HCT116 (cell line): ENCODE measurements around the gene STK40. TPM values are rescaled to one million over a fixed set of nuclear protein-coding genes. Genes with fewer than 3 reads are reported as not detected.

Experiments used
- ATAC-seq: fragments of 200-7000 bp; cut with Tn5 transposase; 2 replicates; pipeline ENCODE4 v1.9.1; 2020; ENCODE audit warnings: mild to moderate bottlenecking, moderate library complexity
- BruUV-seq: library from RNA; stranded (reverse); fragments of 400-500 nt; replicated peaks from 2 replicates; lab custom pipeline; 2021; lab: Mats Ljungman, UMichigan
- CTCF ChIA-PET: fragments of 300-600 bp; sonication (Branson Sonifier 250); formaldehyde crosslinking; loops from one replicate; lab custom pipeline; 2021; ENCODE audit warnings: antibody characterized with exemption; lab: Charles Lee
- POLR2A ChIA-PET: fragments of 300-600, 350-600 bp; sonication (Branson Sonifier 250); formaldehyde crosslinking; loops from one replicate; lab custom pipeline; 2021; ENCODE audit warnings: antibody characterized with exemption; lab: Charles Lee
- RAD21 ChIA-PET, 2 experiments: fragments of 300-600 bp; sonication (Branson Sonifier 250); formaldehyde crosslinking; loops; one replicate each; lab custom pipeline; 2023; ENCODE audit warnings: low total read pairs in 2 of 2; ENCODE audit not compliant: uncharacterized antibody in 2 of 2, unreplicated experiment in 2 of 2, low non-redundant PET in 1 of 2; lab: Charles Lee
- DNase-seq: peaks from one replicate; pipeline ENCODE4 v3.0.0-alpha.2; 2010; ENCODE audit warnings: low read depth, low spot score
- H2AFZ ChIP-seq: fragments of 200-600 bp; shearing (Covaris generic), sonication (generic); 2 replicates; pipeline ENCODE4 v1.6.1; 2017; ENCODE audit warnings: low read depth, mixed run types, mixed read lengths, antibody characterized with exemption, low read length; ENCODE audit not compliant: poor library complexity, severe bottlenecking
- H3K27ac ChIP-seq: 2 replicates; pipeline ENCODE4 v1.5.1; 2012; ENCODE audit warnings: low read depth, low read length
- H3K27me3 ChIP-seq: fragments of 200-600 bp; sonication (generic); 2 replicates; pipeline ENCODE4 v1.6.1; 2016; ENCODE audit warnings: mixed run types, low read length, mixed read lengths; ENCODE audit not compliant: insufficient read depth
- H3K36me3 ChIP-seq, 2 experiments: fragments of 200-500 bp in 1 of 2; fragments of 200-600 bp in 1 of 2; sonication (Bioruptor generic) in 1 of 2; sonication (generic) in 1 of 2; 2 replicates each; pipeline versions ENCODE4 v1.5.1 to v1.6.1; 2014 to 2016; ENCODE audit warnings: low read length in 2 of 2, inconsistent platforms in 1 of 2, mixed read lengths in 1 of 2, mixed run types in 1 of 2; ENCODE audit not compliant: insufficient read depth in 2 of 2, control insufficient read depth in 1 of 2
- H3K4me1 ChIP-seq, 2 experiments: fragments of 200-600 bp in 1 of 2; sonication (generic) in 1 of 2; 2 replicates each; pipeline versions ENCODE4 v1.5.1 to v1.6.1; 2012 to 2017; ENCODE audit warnings: low read length in 2 of 2, inconsistent platforms in 1 of 2, mild to moderate bottlenecking in 1 of 2, mixed read lengths in 1 of 2, mixed run types in 1 of 2, moderate library complexity in 1 of 2; ENCODE audit not compliant: insufficient read depth in 2 of 2, control insufficient read depth in 1 of 2
- H3K4me2 ChIP-seq: fragments of 200-600 bp; sonication (generic); 2 replicates; pipeline ENCODE4 v1.6.1; 2017; ENCODE audit warnings: mixed run types, low read length, mixed read lengths
- H3K4me3 ChIP-seq, 2 experiments: fragments of 200-600 bp in 1 of 2; sonication (generic) in 1 of 2; replicated peaks in 1 of 2; 2 replicates each; pipeline ENCODE4 v1.5.1; 2011 to 2016; ENCODE audit warnings: low read length in 2 of 2, control low read depth in 1 of 2, low read depth in 1 of 2, mild to moderate bottlenecking in 1 of 2, mixed read lengths in 1 of 2, mixed run types in 1 of 2
- H3K79me2 ChIP-seq: fragments of 200-600 bp; sonication (generic); 2 replicates; pipeline ENCODE4 v1.6.1; 2017; ENCODE audit warnings: mild to moderate bottlenecking, mixed run types, low read length, moderate library complexity, mixed read lengths; ENCODE audit not compliant: insufficient read depth
- H3K9ac ChIP-seq: fragments of 200-600 bp; sonication (generic); 2 replicates; pipeline ENCODE4 v1.6.1; 2016; ENCODE audit warnings: low read length, mixed read lengths
- H3K9me2 ChIP-seq: fragments of 200-600 bp; sonication (generic), shearing (Covaris generic); 2 replicates; pipeline ENCODE4 v1.6.1; 2017; ENCODE audit warnings: mixed run types, mild to moderate bottlenecking, moderate library complexity; ENCODE audit not compliant: insufficient read depth
- H3K9me3 ChIP-seq, 2 experiments: fragments of 200-500 bp in 1 of 2; fragments of 200-600 bp in 1 of 2; sonication (Bioruptor generic) in 1 of 2; sonication (generic) in 1 of 2; 2 replicates each; pipeline ENCODE4 v1.6.1; 2014 to 2017; ENCODE audit warnings: low read length in 2 of 2, mixed read lengths in 2 of 2, inconsistent platforms in 1 of 2, low read depth in 1 of 2, mild to moderate bottlenecking in 1 of 2, mixed run types in 1 of 2, moderate library complexity in 1 of 2; ENCODE audit not compliant: control insufficient read depth in 1 of 2, insufficient read depth in 1 of 2
- H4K20me1 ChIP-seq: fragments of 200-600 bp; sonication (generic), shearing (Covaris generic); 2 replicates; pipeline ENCODE4 v1.6.1; 2017; ENCODE audit warnings: mixed run types, mild to moderate bottlenecking, moderate library complexity; ENCODE audit not compliant: insufficient read depth
- ATF3 ChIP-seq: IDR thresholded peaks from 2 replicates; pipeline ENCODE4 v1.6.1; 2012
- CTCF ChIP-seq, 3 experiments: fragments of 200-600 bp in 1 of 3; sonication (generic) in 1 of 3; IDR thresholded peaks in 2 of 3; conservative IDR thresholded peaks in 1 of 3; 2 replicates each; pipeline ENCODE4 v1.5.1; 2012 to 2017; ENCODE audit warnings: low read depth in 2 of 3, low read length in 2 of 3, antibody characterized with exemption in 1 of 3, borderline replicate concordance in 1 of 3, control low read depth in 1 of 3, mild to moderate bottlenecking in 1 of 3, mixed read lengths in 1 of 3, mixed run types in 1 of 3, moderate library complexity in 1 of 3; ENCODE audit not compliant: insufficient read depth in 1 of 3
- FOSL1 ChIP-seq: IDR thresholded peaks from 2 replicates; pipeline ENCODE4 v1.6.1; 2012; ENCODE audit warnings: low read depth
- JUND ChIP-seq: IDR thresholded peaks from 2 replicates; pipeline ENCODE4 v1.6.1; 2012
- POLR2AphosphoS5 ChIP-seq: IDR thresholded peaks from 2 replicates; pipeline ENCODE4 v1.6.1; 2011; ENCODE audit warnings: mild to moderate bottlenecking, low read depth, low read length, moderate library complexity
- RAD21 ChIP-seq: IDR thresholded peaks from 2 replicates; pipeline ENCODE4 v1.6.1; 2012; ENCODE audit warnings: low read depth, mild to moderate bottlenecking
- SIN3A ChIP-seq: IDR thresholded peaks from 2 replicates; pipeline ENCODE4 v1.6.1; 2012; ENCODE audit warnings: low read depth
- TCF7L2 ChIP-seq: IDR thresholded peaks from 2 replicates; pipeline ENCODE4 v1.7.0; 2011; ENCODE audit warnings: borderline replicate concordance, inconsistent platforms; ENCODE audit not compliant: insufficient read depth, insufficient read length; ENCODE audit errors: extremely low read depth
- YY1 ChIP-seq: IDR thresholded peaks from 2 replicates; pipeline ENCODE4 v1.6.1; 2011; ENCODE audit warnings: low read length, low read depth, moderate library complexity, mild to moderate bottlenecking; ENCODE audit not compliant: insufficient replicate concordance; ENCODE audit errors: extremely low read depth
- ZBTB33 ChIP-seq: IDR thresholded peaks from 2 replicates; pipeline ENCODE4 v1.6.1; 2011; ENCODE audit warnings: mild to moderate bottlenecking, low read length, moderate library complexity; ENCODE audit not compliant: insufficient replicate concordance; ENCODE audit errors: extremely low read depth
- intact Hi-C: fragments of 100-400 bp; cut with micrococcal nuclease; formaldehyde crosslinking; loops from 2 replicates; pipeline ENCODE4 v1.10.0; 2022
- total RNA-seq: library from RNA; stranded (reverse); gene quantifications from one replicate; pipeline ENCODE4 v1.2.1, GENCODE V29; 2021; ENCODE audit not compliant: unreplicated experiment

The STK40 gene
- total RNA-seq, 1 experiment from 2014 or later, result 33.9 TPM

GRCh38 chr1:36359383-36359782, 26.3 kb downstream of the STK40 start:
- CTCF ChIA-PET, result no interaction called here

GRCh38 chr1:36358514-36359084, 27.1 kb downstream of the STK40 start:
- CTCF ChIA-PET, result no interaction called here
- H3K79me2 ChIP-seq, result no peaks in the 10 kb centered on the region
- no peaks in the 10 kb centered on the region for H3K27me3 ChIP-seq
- H2AFZ ChIP-seq, result no peak overlapping the region
- H3K9me3 ChIP-seq, result no peaks in the 10 kb centered on the region
- no peak for ATAC-seq
- no TSS peak for BruUV-seq
- H3K4me2 ChIP-seq, result no peak overlapping the region
- H3K4me3 ChIP-seq, result no peak overlapping the region
- H3K9me2 ChIP-seq, result no peaks in the 10 kb centered on the region
- peaks cover 0 to 5% of the 10 kb centered on the region in 2 experiments; a peak in 2 of 4 replicates for H3K4me1 ChIP-seq
- no peak for DNase-seq
- TF ChIP-seq CTCF (IDR thresholded peaks at IDR 0.05 in 2 of 3, conservative IDR thresholded peaks at IDR 0.05 in 1 of 3; ENCODE audit: borderline replicate concordance in 1 of 3, insufficient read depth in 1 of 3, low read depth in 2 of 3, low read length in 2 of 3), result no peak
- TF ChIP-seq ATF3, result no peak
- no peak for TF ChIP-seq TCF7L2
- H4K20me1 ChIP-seq, result no peaks in the 10 kb centered on the region
- POLR2A ChIA-PET, result no interaction called here
- no peak overlapping the region for H3K27ac ChIP-seq
- RAD21 ChIA-PET, result no interaction called here
- H3K9ac ChIP-seq, result no peak overlapping the region
- intact Hi-C loops, result no loop called here
- H3K36me3 ChIP-seq, result peaks cover 20 to 22% of the 10 kb centered on the region in 2 experiments

More at GRCh38 chr1:36359383-36359782, 26.3 kb downstream of the STK40 start:
- ChIA-PET POLR2A (no interaction called here), RAD21 (no interaction called here)
- Histone ChIP-seq H3K4me3 (no peak overlapping the region), H3K27ac (no peak overlapping the region), H3K9me3 (no peaks in the 10 kb centered on the region), H3K27me3 (no peaks in the 10 kb centered on the region), H3K4me1 (peaks cover 0 to 4% of the 10 kb centered on the region in 2 experiments; a peak in 1 of 4 replicates), H3K4me2 (no peak overlapping the region), H3K9me2 (no peaks in the 10 kb centered on the region), H3K79me2 (no peaks in the 10 kb centered on the region), H2AFZ (no peak overlapping the region), H3K9ac (no peak overlapping the region), H3K36me3 (peaks cover 15 to 18% of the 10 kb centered on the region in 2 experiments), H4K20me1 (no peaks in the 10 kb centered on the region)
- ATAC-seq (no peak), DNase-seq (no peak)
- no TSS peak for BruUV-seq
- intact Hi-C loops, result no loop called here
- no peak for TF ChIP-seq JUND
- TF ChIP-seq POLR2AphosphoS5, result no peak
- no peak for TF ChIP-seq ZBTB33
- TF ChIP-seq YY1, result no peak
- TF ChIP-seq SIN3A, result no peak
- TF ChIP-seq RAD21, result no peak
- no peak for TF ChIP-seq FOSL1
